ENCODE measurements around the gene PDK4. TPM values are rescaled to one million over a fixed set of nuclear protein-coding genes. Genes with fewer than 3 reads are reported as not detected.
A peak's percentile ranks its signal among the peaks of the same experiment; 100 is the strongest.

The PDK4 gene
- polyA plus RNA-seq, 6 donors from 2014 or later = 1.3 to 32.4 (median 2.5) TPM

GRCh38 chr7:95547361-95548348 lies 48.7 kb downstream of the PDK4 start:
- Mint-ChIP-seq H3K27ac (no peak overlapping the region), H3K4me1 (peaks cover 5 to 10% (median 6%) of the 10 kb centered on the region in 3 donors), H3K27me3 (peaks cover 0 to 5% (median 0%) of the 10 kb centered on the region in 3 donors), H3K4me3 (no peak overlapping the region), H3K36me3 (no peaks in the 10 kb centered on the region), H3K9me3 (no peaks in the 10 kb centered on the region)
- ATAC-seq (ENCODE audit: low read depth in 2 of 2) (no peak), DNase-seq (no peak)

DNA sequence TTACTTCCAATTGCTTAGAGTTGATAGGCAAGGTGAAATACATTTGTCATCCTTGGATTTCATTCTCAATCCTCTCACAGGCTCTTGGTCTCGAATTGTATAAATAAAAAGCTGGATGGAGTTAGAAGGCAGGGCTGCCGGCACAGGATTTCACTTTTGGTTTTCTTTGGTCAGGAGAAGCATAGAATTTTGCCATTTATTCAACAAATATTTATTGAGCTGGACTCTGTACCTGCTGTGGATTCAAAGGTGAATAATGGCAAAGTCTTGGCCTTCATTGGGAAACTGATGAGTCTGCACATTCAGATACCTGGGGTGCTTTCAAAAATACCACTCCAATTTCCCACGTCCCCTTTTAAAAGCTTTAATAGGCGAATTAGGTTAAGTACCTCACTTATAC lies 49.7 kb downstream of the PDK4 start:
- Mint-ChIP-seq H3K4me3 (no peak overlapping the region), H3K9me3 (no peaks in the 10 kb centered on the region)
- ATAC-seq (ENCODE audit: low read depth in 2 of 2) = no peak

DNA sequence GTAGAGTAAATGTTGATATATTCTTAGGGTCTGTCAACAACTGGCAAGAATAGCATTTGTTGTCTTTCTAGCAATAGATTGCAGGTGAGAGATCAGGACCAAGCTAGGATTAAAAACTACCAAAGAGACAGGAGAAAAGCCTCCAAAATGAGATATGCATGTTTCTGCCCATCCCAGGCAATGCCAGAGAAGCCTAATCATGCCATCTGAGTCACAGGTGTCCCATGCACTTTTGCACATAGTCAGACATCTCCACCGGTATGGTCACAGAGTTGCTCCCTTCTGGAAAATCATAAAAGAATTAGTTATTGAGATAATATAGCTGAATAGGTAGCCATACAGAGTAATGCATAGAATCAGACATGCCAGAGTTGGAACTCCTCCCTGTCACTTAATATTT lies 50.6 kb downstream of the PDK4 start:
- peaks cover 5 to 10% (median 6%) of the 10 kb centered on the region in 3 donors for H3K4me1 Mint-ChIP-seq
- no peaks in the 10 kb centered on the region for H3K9me3 Mint-ChIP-seq
- ATAC-seq (ENCODE audit: low read depth in 2 of 2) = no peak
- H3K4me3 Mint-ChIP-seq = peak overlapping the region in 1 of 8 donors; percentile 0
- H3K27me3 Mint-ChIP-seq = peaks cover 0 to 13% (median 8%) of the 10 kb centered on the region in 3 donors
- no peak overlapping the region for H3K27ac Mint-ChIP-seq
- DNase-seq = no peak
- no peaks in the 10 kb centered on the region for H3K36me3 Mint-ChIP-seq

More for the DNA sequence above, 49.7 kb downstream of the PDK4 start:
- no peaks in the 10 kb centered on the region for H3K36me3 Mint-ChIP-seq
- no peak overlapping the region for H3K27ac Mint-ChIP-seq
- H3K27me3 Mint-ChIP-seq = peaks cover 0 to 8% (median 3%) of the 10 kb centered on the region in 3 donors
- DNase-seq = no peak
- H3K4me1 Mint-ChIP-seq = peaks cover 5 to 10% (median 6%) of the 10 kb centered on the region in 3 donors

DNA sequence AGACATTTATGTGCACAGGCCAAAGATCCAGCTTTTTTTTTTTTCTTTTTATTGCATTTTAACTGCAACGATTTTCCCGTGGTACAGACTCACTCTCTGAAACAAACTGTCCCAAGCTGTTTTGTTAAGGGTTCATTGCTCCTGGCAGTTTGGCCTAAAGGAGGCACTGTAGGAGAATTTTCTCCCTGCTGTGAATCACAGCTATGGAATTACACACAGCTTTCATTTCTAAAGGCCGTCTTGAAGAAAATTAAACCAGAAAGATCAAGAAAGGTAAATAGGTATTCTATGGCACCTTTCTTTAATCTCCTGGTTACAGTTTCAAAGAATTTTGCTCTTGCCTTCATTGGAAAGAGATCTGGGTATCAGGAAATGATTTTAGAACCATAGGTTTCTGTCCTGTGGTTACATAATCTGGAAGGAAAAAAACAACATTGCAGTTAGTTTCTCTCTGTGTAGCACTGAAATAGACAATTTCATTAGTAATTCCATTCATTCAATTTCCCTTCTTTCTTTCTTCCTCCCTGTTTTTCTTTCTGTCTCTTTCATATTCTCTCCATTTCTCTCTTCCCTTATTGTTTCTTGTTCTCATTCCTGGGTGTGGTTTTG lies 51.2 kb downstream of the PDK4 start:
- peak overlapping the region in 2 of 8 donors; percentile 0 to 17 for H3K4me3 Mint-ChIP-seq
- no peak for DNase-seq
- H3K36me3 Mint-ChIP-seq = no peaks in the 10 kb centered on the region
- ATAC-seq (ENCODE audit: low read depth in 2 of 2) = no peak
- H3K27me3 Mint-ChIP-seq = peaks cover 0 to 13% (median 8%) of the 10 kb centered on the region in 3 donors
- no peaks in the 10 kb centered on the region for H3K9me3 Mint-ChIP-seq
- no peak overlapping the region for H3K27ac Mint-ChIP-seq
- H3K4me1 Mint-ChIP-seq = peaks cover 5 to 10% (median 6%) of the 10 kb centered on the region in 3 donors

DNA sequence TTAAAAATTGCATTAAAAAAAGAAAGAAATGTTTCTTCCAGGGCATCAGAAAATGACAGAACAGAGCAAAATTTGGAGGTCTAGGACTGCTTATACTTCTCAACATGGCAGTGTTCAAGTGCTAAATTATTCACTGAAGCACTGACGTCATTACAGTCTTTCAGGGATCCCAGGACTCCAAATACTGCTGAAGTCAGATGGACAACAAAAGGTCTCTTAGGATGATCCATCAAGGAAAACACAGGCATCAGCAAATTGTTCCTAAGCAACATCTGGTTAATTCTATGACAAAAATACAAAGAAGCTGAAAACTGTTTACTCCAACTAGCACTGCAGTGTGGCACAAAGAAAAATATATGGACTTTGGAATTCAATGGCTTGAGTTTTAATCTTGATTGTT lies 52.1 kb downstream of the PDK4 start:
- H3K9me3 Mint-ChIP-seq = no peaks in the 10 kb centered on the region
- H3K4me3 Mint-ChIP-seq = no peak overlapping the region
- peaks cover 5 to 10% (median 6%) of the 10 kb centered on the region in 3 donors for H3K4me1 Mint-ChIP-seq
- no peak for DNase-seq
- no peak overlapping the region for H3K27ac Mint-ChIP-seq
- H3K36me3 Mint-ChIP-seq = no peaks in the 10 kb centered on the region
- peaks cover 0 to 13% (median 8%) of the 10 kb centered on the region in 3 donors for H3K27me3 Mint-ChIP-seq
- no peak for ATAC-seq (ENCODE audit: low read depth in 2 of 2)

GRCh38 chr7:95543312-95543711 lies 53.0 kb downstream of the PDK4 start:
- DNase-seq = no peak
- ATAC-seq (ENCODE audit: low read depth in 2 of 2) = no peak
- Mint-ChIP-seq H3K4me3 (no peak overlapping the region), H3K27ac (no peak overlapping the region), H3K9me3 (no peaks in the 10 kb centered on the region), H3K27me3 (peaks cover 0 to 13% (median 8%) of the 10 kb centered on the region in 3 donors), H3K36me3 (no peaks in the 10 kb centered on the region), H3K4me1 (peaks cover 5 to 10% (median 6%) of the 10 kb centered on the region in 3 donors)

DNA sequence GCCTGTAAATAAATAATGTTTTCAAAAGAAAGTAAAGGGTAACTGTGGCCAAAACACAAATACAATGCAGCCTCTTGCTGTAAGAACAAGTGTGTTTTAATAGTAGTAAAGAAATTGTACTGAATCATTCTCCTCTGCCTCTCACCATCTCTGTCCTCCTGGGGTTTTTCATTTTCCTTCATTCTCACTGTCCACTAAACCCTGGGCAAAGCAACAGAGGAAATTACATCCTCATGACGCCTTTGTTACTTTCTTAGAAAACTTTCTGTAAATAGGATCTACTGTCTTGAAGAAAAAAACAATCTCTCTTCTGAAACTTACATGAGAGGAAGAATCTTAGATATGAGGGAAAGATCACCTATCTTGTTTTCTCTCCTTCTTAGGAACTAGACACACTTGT lies 56.0 kb downstream of the PDK4 start:
- H3K27me3 Mint-ChIP-seq = peaks cover 0 to 15% (median 13%) of the 10 kb centered on the region in 3 donors
- H3K4me1 Mint-ChIP-seq = peaks cover 2 to 5% (median 2%) of the 10 kb centered on the region in 3 donors
- H3K36me3 Mint-ChIP-seq = no peaks in the 10 kb centered on the region
- no peak overlapping the region for H3K4me3 Mint-ChIP-seq
- no peak for ATAC-seq (ENCODE audit: low read depth in 2 of 2)
- no peak for DNase-seq
- H3K9me3 Mint-ChIP-seq = no peaks in the 10 kb centered on the region
- H3K27ac Mint-ChIP-seq = peak overlapping the region in 1 of 6 donors; percentile 6

- H3K27me3 Mint-ChIP-seq = peaks cover 7 to 25% (median 13%) of the 10 kb centered on the region in 3 donors
- peaks cover 0 to under 1% (median 0%) of the 10 kb centered on the region in 3 donors for H3K4me1 Mint-ChIP-seq
- H3K9me3 Mint-ChIP-seq = no peaks in the 10 kb centered on the region
- no peak overlapping the region for H3K27ac Mint-ChIP-seq
- DNase-seq = no peak
- ATAC-seq (ENCODE audit: low read depth in 2 of 2) = no peak
- H3K4me3 Mint-ChIP-seq = no peak overlapping the region
- H3K36me3 Mint-ChIP-seq = no peaks in the 10 kb centered on the region
Measured at GRCh38 chr7:95539426-95539825, 56.9 kb downstream of the PDK4 start.

- Mint-ChIP-seq H3K36me3 (no peaks in the 10 kb centered on the region), H3K27me3 (peaks cover 7 to 29% (median 9%) of the 10 kb centered on the region in 3 donors), H3K27ac (peak overlapping the region in 1 of 6 donors; percentile 0), H3K4me1 (peaks cover 0 to 2% (median 0%) of the 10 kb centered on the region in 3 donors), H3K9me3 (no peaks in the 10 kb centered on the region), H3K4me3 (no peak overlapping the region)
- no peak for ATAC-seq (ENCODE audit: low read depth in 2 of 2)
- DNase-seq = no peak
Measured at GRCh38 chr7:95537468-95537867, 58.8 kb downstream of the PDK4 start.

DNA sequence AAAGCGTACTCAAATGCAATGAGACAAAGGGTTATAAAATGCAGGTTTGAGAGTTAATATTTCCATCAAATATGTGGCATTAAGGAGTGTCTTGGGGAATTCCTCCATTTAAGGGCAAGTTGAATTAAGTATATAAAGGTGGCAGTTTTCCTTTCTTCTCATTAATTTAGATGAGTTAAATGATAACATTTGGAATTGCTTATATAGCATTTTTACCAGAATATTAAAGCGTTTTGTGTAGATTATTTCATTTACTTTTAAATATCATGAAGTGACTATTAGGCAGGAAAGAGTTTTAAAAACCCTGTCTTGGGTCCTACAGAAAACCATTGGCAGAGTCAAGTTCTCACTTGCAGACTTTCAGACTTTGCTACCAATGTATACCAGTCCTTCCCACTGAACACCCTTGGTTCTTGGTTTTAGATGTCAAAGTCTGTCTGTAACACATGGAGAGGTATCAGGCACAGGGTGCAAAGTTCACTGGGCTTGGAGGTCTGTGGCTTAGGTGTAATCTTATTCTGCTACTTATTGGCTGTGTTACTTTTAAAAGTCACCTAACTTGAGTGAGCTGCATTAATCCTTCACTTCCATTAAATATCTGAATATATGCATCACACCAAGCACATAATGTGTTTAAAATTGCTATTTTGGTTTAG lies 59.5 kb downstream of the PDK4 start:
- DNase-seq (no peak), ATAC-seq (ENCODE audit: low read depth in 2 of 2) (no peak)
- Mint-ChIP-seq H3K9me3 (no peaks in the 10 kb centered on the region), H3K36me3 (no peaks in the 10 kb centered on the region), H3K27me3 (peaks cover 6 to 28% (median 9%) of the 10 kb centered on the region in 3 donors), H3K4me1 (peaks cover 0 to 2% (median 0%) of the 10 kb centered on the region in 3 donors), H3K4me3 (no peak overlapping the region), H3K27ac (no peak overlapping the region)

DNA sequence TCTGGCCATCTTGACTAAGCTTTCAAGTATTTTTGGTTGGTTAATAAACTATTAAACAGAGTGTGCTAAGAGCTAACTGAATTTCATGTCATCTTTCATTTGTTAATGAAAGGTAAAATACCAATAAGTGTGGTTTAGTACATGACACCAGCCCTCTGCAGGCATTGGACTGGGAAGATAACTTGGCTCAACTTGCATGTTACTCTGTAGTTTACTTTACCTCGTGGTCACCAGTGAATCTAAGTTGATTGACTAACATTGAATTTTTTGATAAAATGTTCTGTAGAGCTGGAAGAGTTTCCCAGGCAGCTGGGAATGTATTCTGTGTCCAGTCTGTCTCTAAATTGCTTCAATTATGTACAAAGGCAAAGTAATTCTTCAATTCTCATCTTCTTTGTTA lies 60.7 kb downstream of the PDK4 start:
- no peak for DNase-seq
- Mint-ChIP-seq H3K36me3 (no peaks in the 10 kb centered on the region), H3K27ac (no peak overlapping the region), H3K4me1 (peaks cover 0 to 2% (median 0%) of the 10 kb centered on the region in 3 donors), H3K9me3 (no peaks in the 10 kb centered on the region), H3K27me3 (peaks cover 0 to 21% (median 9%) of the 10 kb centered on the region in 3 donors), H3K4me3 (no peak overlapping the region)
- no peak for ATAC-seq (ENCODE audit: low read depth in 2 of 2)

GRCh38 chr7:95534796-95535195 lies 61.5 kb downstream of the PDK4 start:
- Mint-ChIP-seq H3K27me3 (peaks cover 0 to 21% (median 9%) of the 10 kb centered on the region in 3 donors), H3K27ac (no peak overlapping the region), H3K9me3 (no peaks in the 10 kb centered on the region), H3K4me1 (peaks cover 0 to 2% (median 0%) of the 10 kb centered on the region in 3 donors), H3K36me3 (no peaks in the 10 kb centered on the region), H3K4me3 (no peak overlapping the region)
- DNase-seq (no peak), ATAC-seq (ENCODE audit: low read depth in 2 of 2) (no peak)
